Raji (cell line): ENCODE measurements around the gene BCL11B.

Source experiments
- POLR2A ChIP-seq: IDR thresholded peaks from 2 replicates; pipeline ENCODE4 v1.6.1; 2011; ENCODE audit warnings: low read depth, low read length, control low read depth; ENCODE audit not compliant: insufficient read depth

Gene BCL11B

GRCh38 chr14:99173086-99173485, 98.9 kb downstream of the BCL11B start:
- no peak for TF ChIP-seq POLR2A

GRCh38 chr14:99171396-99171795, 100.6 kb downstream of the BCL11B start:
- no peak for TF ChIP-seq POLR2A

- TF ChIP-seq POLR2A, result no peak
Observed at GRCh38 chr14:99169776-99170356, 102.1 kb downstream of the BCL11B start.

GRCh38 chr14:99168330-99168729, 103.7 kb downstream of the BCL11B start:
- no peak for TF ChIP-seq POLR2A

GRCh38 chr14:99166506-99166905, 105.5 kb downstream of the BCL11B start:
- TF ChIP-seq POLR2A, result no peak

GRCh38 chr14:99164712-99165111, 107.3 kb downstream of the BCL11B start:
- TF ChIP-seq POLR2A, result no peak

GRCh38 chr14:99163446-99163845, 108.6 kb downstream of the BCL11B start:
- no peak for TF ChIP-seq POLR2A

GRCh38 chr14:99159341-99160340, 112.4 kb downstream of the BCL11B start:
- no peak for TF ChIP-seq POLR2A

- TF ChIP-seq POLR2A, result no peak
Observed at GRCh38 chr14:99158646-99159165, 113.3 kb downstream of the BCL11B start.

- TF ChIP-seq POLR2A, result no peak
Observed at GRCh38 chr14:99158150-99158549, 113.8 kb downstream of the BCL11B start.

GRCh38 chr14:99157676-99158075, 114.3 kb downstream of the BCL11B start:
- TF ChIP-seq POLR2A, result no peak

- TF ChIP-seq POLR2A, result no peak
Observed at GRCh38 chr14:99157246-99157645, 114.8 kb downstream of the BCL11B start.

- TF ChIP-seq POLR2A, result no peak
Observed at GRCh38 chr14:99156814-99157213, 115.2 kb downstream of the BCL11B start.

GRCh38 chr14:99156090-99156425, 115.9 kb downstream of the BCL11B start:
- no peak for TF ChIP-seq POLR2A

- TF ChIP-seq POLR2A, result no peak
Observed at GRCh38 chr14:99155173-99156089, 116.6 kb downstream of the BCL11B start.
